Osteocyte (in vitro differentiated cells): Measurements from ENCODE around the gene PNLIPRP1. TPM values are rescaled to one million over a fixed set of nuclear protein-coding genes. Genes with fewer than 3 reads are reported as not detected.

Experiments
- DNase-seq: peaks from one replicate; pipeline ENCODE4 v3.0.0; 2021; ENCODE audit warnings: mixed read lengths; ENCODE audit not compliant: unreplicated experiment; ENCODE audit errors: extremely low spot score
- H3K27ac Mint-ChIP-seq: one replicate; pipeline ENCODE4 v1.8.0; 2021; ENCODE audit warnings: mild to moderate bottlenecking, mixed read lengths; ENCODE audit not compliant: unreplicated experiment
- H3K27me3 Mint-ChIP-seq: one replicate; pipeline ENCODE4 v1.8.0; 2021; ENCODE audit warnings: mixed read lengths; ENCODE audit not compliant: unreplicated experiment
- H3K36me3 Mint-ChIP-seq: one replicate; pipeline ENCODE4 v1.8.0; 2021; ENCODE audit warnings: mixed read lengths; ENCODE audit not compliant: unreplicated experiment
- H3K4me1 Mint-ChIP-seq: one replicate; pipeline ENCODE4 v1.8.0; 2021; ENCODE audit warnings: mixed read lengths; ENCODE audit not compliant: unreplicated experiment
- H3K4me3 Mint-ChIP-seq: one replicate; pipeline ENCODE4 v1.8.0; 2021; ENCODE audit warnings: mild to moderate bottlenecking, moderate library complexity, mixed read lengths; ENCODE audit not compliant: unreplicated experiment
- H3K9me3 Mint-ChIP-seq: one replicate; pipeline ENCODE4 v1.8.0; 2021; ENCODE audit warnings: mixed read lengths; ENCODE audit not compliant: unreplicated experiment
- total RNA-seq: library from RNA; stranded (reverse); gene quantifications from 2 replicates; pipeline ENCODE4 v1.2.1, GENCODE V29; 2021
- TF ChIP-seq, protein P1 (sequence below): fragments of 200-600 bp; sonication (generic); IDR thresholded peaks from 2 replicates; pipeline ENCODE4 v1.5.0; 2021; ENCODE audit warnings: antibody characterized with exemption, mild to moderate bottlenecking, moderate library complexity

The PNLIPRP1 gene
- total RNA-seq, 1 donor from 2014 or later: not detected

DNA sequence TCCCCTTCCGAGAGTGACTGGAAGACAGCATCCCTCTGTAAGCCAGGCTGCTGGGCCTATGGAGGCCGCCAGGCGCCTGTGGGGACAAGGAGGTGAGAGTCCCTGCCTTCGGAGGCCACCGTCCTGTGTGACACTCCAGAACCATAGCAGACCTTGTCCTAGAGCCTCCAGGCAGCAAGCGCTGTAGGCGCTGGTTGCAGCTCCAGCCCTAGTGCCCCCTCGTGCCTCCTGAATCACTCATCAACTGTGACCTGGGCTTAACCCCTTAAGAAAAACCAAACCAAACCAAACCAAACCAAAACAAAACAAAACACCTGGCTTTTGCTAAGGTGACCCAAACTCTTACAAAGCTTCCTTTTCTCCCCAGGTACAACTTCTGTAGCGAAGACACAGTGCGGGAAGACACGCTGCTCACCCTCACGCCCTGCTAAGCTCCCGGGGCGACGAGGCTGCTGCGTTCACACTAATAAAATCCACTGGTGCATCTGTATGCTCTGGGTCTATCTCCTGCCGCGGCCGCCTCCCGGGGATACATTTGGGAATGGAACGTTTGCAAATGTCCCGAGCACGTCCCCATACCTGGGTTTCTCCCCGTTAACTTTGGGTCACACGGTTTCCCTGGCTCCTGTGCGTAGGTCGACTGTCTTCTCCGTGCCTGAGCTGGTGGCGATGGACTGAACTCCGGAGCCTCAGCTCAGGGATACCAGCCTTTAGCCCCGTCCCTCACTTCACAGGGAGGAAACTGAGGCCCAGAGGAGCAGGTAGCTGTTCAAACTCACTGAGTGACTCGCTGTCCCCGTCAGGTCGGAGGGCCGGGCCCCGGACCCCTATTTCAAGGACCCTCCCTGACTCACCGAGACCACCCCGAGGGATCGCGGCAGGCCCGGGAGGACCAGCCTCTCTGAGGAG lies 18.2 kb downstream of the PNLIPRP1 start:
- Mint-ChIP-seq H3K4me3 (no peak overlapping the region), H3K27ac (no peak overlapping the region), H3K4me1 (no peaks in the 10 kb centered on the region), H3K36me3 (no peaks in the 10 kb centered on the region), H3K9me3 (no peaks in the 10 kb centered on the region), H3K27me3 (no peaks in the 10 kb centered on the region)
- no peak for DNase-seq
- TF ChIP-seq, protein P1, sequence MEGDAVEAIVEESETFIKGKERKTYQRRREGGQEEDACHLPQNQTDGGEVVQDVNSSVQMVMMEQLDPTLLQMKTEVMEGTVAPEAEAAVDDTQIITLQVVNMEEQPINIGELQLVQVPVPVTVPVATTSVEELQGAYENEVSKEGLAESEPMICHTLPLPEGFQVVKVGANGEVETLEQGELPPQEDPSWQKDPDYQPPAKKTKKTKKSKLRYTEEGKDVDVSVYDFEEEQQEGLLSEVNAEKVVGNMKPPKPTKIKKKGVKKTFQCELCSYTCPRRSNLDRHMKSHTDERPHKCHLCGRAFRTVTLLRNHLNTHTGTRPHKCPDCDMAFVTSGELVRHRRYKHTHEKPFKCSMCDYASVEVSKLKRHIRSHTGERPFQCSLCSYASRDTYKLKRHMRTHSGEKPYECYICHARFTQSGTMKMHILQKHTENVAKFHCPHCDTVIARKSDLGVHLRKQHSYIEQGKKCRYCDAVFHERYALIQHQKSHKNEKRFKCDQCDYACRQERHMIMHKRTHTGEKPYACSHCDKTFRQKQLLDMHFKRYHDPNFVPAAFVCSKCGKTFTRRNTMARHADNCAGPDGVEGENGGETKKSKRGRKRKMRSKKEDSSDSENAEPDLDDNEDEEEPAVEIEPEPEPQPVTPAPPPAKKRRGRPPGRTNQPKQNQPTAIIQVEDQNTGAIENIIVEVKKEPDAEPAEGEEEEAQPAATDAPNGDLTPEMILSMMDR: no peak

DNA sequence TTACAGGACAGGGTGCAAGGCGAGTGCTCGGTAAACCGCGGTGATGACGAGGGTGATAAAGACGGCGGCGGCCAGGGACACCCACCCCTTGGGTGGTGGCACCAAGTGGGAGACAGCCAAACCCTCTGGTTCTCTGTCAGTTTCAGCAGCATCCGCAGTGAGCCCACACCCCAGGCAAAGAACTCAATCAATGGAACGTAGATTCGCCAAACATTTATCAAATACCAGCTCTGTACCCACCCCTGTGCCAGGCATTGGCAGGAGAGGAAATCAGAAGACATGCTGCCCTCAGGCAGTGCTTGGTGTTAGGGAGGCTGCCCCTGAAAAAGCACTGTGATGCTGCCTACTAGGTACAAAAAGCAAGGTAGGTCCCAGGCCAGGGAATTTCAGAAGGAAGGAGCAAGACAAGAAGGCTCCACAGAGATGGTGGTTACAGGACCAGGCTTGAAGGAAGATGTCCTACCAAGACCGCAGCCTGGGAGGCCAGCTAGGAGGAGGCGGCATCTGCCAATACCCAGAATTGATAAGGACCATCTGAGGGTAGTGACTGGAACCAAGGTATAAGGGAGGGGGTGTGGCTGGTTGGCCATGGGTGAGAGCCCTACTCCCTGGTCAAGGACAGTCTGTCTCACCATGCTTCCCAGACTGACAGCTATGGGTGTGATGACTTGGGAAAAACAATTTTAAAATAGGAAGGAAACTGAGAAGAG lies 19.8 kb downstream of the PNLIPRP1 start:
- no peaks in the 10 kb centered on the region for H3K4me1 Mint-ChIP-seq
- no peak overlapping the region for H3K27ac Mint-ChIP-seq
- peaks cover 5% of the 10 kb centered on the region for H3K9me3 Mint-ChIP-seq
- no peaks in the 10 kb centered on the region for H3K36me3 Mint-ChIP-seq
- DNase-seq: no peak
- H3K27me3 Mint-ChIP-seq: no peaks in the 10 kb centered on the region
- TF ChIP-seq, protein P1: no peak
- no peak overlapping the region for H3K4me3 Mint-ChIP-seq

DNA sequence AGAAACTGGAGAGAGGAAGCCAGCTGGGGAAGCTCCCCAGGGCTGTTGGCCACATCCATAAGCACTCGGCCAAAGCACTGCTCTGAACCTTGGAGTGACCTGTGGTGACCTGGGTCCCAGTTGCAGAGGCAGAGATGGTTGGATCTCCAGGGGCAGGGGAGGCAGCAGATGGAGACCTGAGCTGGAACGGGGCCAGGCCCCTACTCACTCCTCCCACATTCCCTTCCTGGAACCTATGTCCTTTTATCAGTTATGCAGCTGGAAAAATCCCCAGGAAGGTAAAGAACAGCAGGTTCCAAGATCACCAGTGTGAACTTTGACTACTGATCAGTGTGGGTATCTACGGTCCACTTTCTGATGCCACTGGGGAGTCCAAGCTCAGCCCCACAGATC lies 20.4 kb downstream of the PNLIPRP1 start:
- no peak overlapping the region for H3K27ac Mint-ChIP-seq
- peaks cover 5% of the 10 kb centered on the region for H3K9me3 Mint-ChIP-seq
- no peaks in the 10 kb centered on the region for H3K36me3 Mint-ChIP-seq
- no peaks in the 10 kb centered on the region for H3K4me1 Mint-ChIP-seq
- TF ChIP-seq, protein P1: no peak
- H3K4me3 Mint-ChIP-seq: no peak overlapping the region
- no peak for DNase-seq
- H3K27me3 Mint-ChIP-seq: no peaks in the 10 kb centered on the region

DNA sequence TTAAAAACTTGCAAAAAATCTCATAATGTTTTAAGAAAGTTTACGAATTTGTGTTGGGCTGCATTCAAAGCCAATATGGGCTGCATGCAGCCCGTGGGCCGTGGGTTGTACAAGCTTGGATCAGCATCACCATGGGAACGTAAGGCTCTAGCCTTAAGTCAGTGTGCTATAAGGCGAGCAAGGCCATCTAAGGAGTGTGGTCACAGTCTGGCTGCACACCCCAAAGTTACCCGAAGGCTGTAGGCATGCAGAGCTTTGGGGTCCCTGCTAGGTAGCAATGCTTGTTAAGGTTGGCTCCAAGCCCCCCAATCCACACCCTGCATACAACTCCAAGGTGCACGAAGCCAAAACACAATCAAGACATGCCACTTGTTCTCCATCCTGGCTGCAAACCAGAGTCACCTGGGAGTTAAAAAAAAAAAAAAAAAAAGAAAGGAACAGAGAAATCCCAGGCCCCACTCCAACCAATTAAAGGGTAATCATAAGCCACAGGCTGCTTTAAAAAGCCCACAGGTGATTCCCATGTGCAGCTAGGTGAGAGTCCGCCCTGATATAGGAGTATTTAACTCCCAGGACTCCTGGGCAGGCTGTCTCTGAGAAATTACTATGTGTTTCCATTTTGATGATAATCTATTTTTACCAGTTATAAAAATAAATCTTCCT lies 21.5 kb downstream of the PNLIPRP1 start:
- Mint-ChIP-seq H3K36me3 (no peaks in the 10 kb centered on the region), H3K27me3 (no peaks in the 10 kb centered on the region), H3K9me3 (peaks cover 5% of the 10 kb centered on the region), H3K27ac (no peak overlapping the region), H3K4me3 (no peak overlapping the region), H3K4me1 (no peaks in the 10 kb centered on the region)
- no peak for DNase-seq
- TF ChIP-seq, protein P1: no peak
